Upper lobe of left lung (tissue), 4 donors: ENCODE results near the gene COL6A1.

ENCODE experiments used
- CTCF ChIP-seq, 6 experiments: fragments of 450-650 bp in 4 of 6; fragments of 200-600 bp in 2 of 6; sonication (generic) in 2 of 6; IDR thresholded peaks; one replicate each; pipeline ENCODE4 v1.5.1; 2016 to 2019; ENCODE audit warnings: antibody characterized with exemption in 6 of 6
- EP300 ChIP-seq, 4 donors: sonication (generic); formaldehyde crosslinking; IDR thresholded peaks; one replicate each; pipeline ENCODE4 v1.5.1; 2017; ENCODE audit warnings: antibody characterized with exemption in 4 of 4, control low read depth in 2 of 4

GRCh38 chr21:46017148-46017547 is 35.6 kb downstream of the COL6A1 start:
- no peak for TF ChIP-seq CTCF (IDR thresholded peaks at IDR 0.05)
- no peak for TF ChIP-seq EP300 (IDR thresholded peaks at IDR 0.05)
